H1 (cell line): ENCODE data around the gene MRGPRX2. TPM values are rescaled to one million over a fixed set of nuclear protein-coding genes. Genes with fewer than 3 reads are reported as not detected.
A peak's percentile ranks its signal among the peaks of the same experiment; 100 is the strongest.

Experiments
- ATF2 ChIP-seq: IDR thresholded peaks from 2 replicates; pipeline ENCODE4 v1.6.1; 2012; ENCODE audit warnings: low read length, inconsistent platforms
- NRF1 ChIP-seq: IDR thresholded peaks from 2 replicates; pipeline ENCODE4 v1.6.1; 2011; ENCODE audit warnings: mild to moderate bottlenecking, low read depth, low read length, improper control_type of control experiment
- RAD21 ChIP-seq, 2 experiments: IDR thresholded peaks in 1 of 2; conservative IDR thresholded peaks in 1 of 2; 2 replicates each; pipeline ENCODE4 v1.6.1; 2011; ENCODE audit warnings: low read depth in 2 of 2, low read length in 2 of 2, improper control_type of control experiment in 1 of 2, inconsistent platforms in 1 of 2, mild to moderate bottlenecking in 1 of 2, moderate library complexity in 1 of 2
- SIX5 ChIP-seq: IDR thresholded peaks from 2 replicates; pipeline ENCODE4 v1.6.1; 2011; ENCODE audit warnings: mild to moderate bottlenecking, low read depth, low read length
- TAF7 ChIP-seq: optimal IDR thresholded peaks from 2 replicates; pipeline ENCODE3; 2011; ENCODE audit warnings: low read depth, mild to moderate bottlenecking, inconsistent platforms, low read length, moderate library complexity, borderline replicate concordance
- polyA plus RNA-seq, 7 experiments: library from polyadenylated mRNA; depleted of rRNA in 3 of 7; stranded (reverse) in 5 of 7; unstranded in 2 of 7; fragments of >200 nt in 5 of 7; fragments of 200-250 nt in 2 of 7; gene quantifications; 1 replicate in 5 of 7; 2 replicates in 1 of 7; 4 replicates in 1 of 7; pipeline versions ENCODE4 v1.2.1 to v1.2.3, GENCODE V29; 2011 to 2013; ENCODE audit warnings: missing spikeins in 2 of 7, mixed read lengths in 2 of 7
- total RNA-seq: library from RNA; stranded (reverse); fragmentation: NEBNext Ultra II Directional; extraction: Animal tissue kit (Norgen Biotek cat#: 25700); gene quantifications from 2 replicates; pipeline ENCODE4 v1.2.1, GENCODE V29; 2021

Gene MRGPRX2
- total and polyA plus RNA-seq, 2 of the 8 experiments (the other 6 are each of a cell fraction or from before 2014, with no cell fraction given), result not detected

DNA sequence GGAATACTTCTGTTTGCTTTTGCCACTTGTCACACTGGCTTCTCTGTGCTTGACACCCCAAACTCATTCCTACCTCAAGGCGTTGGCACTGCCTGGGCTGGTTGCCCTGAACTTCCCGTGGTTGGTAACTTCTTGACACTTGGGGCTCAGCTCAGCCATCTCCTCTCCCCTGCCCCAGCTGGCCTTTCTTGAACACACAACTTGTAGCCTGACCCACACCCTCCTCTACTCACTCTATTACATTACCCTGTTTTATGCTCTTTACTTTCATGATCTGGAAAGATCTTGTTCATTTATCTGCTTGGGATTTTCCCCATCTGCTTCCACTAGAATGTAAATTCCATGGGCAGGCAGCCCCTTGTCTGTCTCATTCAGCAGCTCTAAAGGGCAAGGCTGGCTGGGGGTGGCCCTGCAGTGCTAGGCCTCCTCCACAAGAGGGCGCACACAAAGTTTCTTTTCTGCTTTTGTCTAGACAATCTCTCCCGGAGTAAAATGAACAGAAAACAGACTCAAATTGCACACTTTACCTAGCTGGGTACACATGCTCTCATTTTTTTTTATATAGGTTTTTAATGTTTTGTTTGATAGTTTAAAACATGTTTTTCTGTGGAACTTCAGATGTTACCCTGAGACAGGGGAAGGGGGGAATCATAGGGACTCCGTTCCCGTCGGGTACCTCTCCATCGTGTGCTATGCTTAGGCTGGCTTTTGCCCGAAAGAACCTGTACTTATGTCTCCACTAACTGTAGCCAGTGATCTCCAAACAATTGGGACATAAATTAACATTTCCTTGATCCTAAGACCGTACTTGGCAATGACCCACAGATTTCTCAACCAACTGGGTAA, 16.4 kb upstream of the MRGPRX2 start (continued):
- TF ChIP-seq RAD21 (IDR thresholded peaks at IDR 0.05 in 1 of 2, conservative IDR thresholded peaks at IDR 0.05 in 1 of 2; ENCODE audit: low read depth in 2 of 2, low read length in 2 of 2), result peak; percentile 60 to 72
- no peak for TF ChIP-seq TAF7
- no peak for TF ChIP-seq SIX5
- TF ChIP-seq NRF1, result no peak
- TF ChIP-seq ATF2, result no peak
